ENCODE data around the gene SLC36A3.

GRCh38 chr5:151236888-151237287 lies 66.7 kb downstream of the SLC36A3 start:
- TF ChIP-seq SPI1 (IDR thresholded peaks at IDR 0.05; ENCODE audit: borderline replicate concordance, low read depth) (no peak), CTCF (IDR thresholded peaks at IDR 0.05; ENCODE audit: insufficient read depth, low read length) (no peak), GABPA (IDR thresholded peaks at IDR 0.05; ENCODE audit: low read depth) (no peak)

All from HL-60 (cell line).